COLO668 (cell line): ENCODE measurements around the gene UBAC1.
A peak's percentile ranks its signal among the peaks of the same experiment; 100 is the strongest.
"Not testable (repeated sequence)": the region's sequence is repeated elsewhere in the genome, so short reads cannot be mapped to it uniquely, and the experiment has no call there.

ENCODE experiments used
- DNase-seq: peaks from one replicate; lab custom pipeline; 2025; ENCODE audit not compliant: unreplicated experiment; lab: John Stamatoyannopoulos, UW

Gene UBAC1

GRCh38 chr9:135943604-135944003 lies 17.6 kb downstream of the UBAC1 start:
- not testable (repeated sequence) for DNase-seq

DNA sequence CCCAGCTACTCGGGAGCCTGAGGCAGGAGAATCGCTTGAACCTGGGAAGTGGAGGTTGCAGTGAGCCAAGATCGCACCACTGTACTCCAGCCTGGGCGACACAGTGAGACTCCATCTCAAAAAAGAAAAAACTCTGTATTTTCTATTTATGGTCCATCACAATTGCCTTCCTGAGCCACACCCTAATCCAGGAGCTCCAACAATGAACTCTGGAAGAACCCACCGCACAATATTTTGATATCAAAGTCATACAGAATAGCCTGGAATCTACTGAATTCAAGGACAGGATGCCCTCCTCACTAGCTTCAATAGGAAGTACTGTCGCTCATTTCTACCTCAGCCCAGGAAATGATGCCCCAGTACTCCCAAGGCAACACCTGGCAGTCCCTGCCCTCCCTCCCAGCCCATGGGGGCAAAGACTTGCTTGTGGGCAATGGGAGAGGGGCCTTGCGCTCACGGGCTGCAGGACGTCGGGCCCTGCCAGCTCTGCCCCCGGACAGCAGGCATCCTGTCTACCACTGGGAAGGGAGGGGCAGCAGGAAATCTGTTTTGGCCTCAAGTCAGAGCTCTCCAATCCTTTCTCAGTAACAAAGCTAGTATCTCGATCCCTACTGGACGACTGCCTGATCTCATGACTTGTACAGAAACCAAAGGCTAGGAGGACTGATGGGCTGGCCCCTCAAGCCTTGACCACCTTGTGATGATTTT lies 19.7 kb downstream of the UBAC1 start:
- no peak for DNase-seq

- DNase-seq: no peak
Measured at GRCh38 chr9:135939351-135940265, 21.6 kb downstream of the UBAC1 start.

DNA sequence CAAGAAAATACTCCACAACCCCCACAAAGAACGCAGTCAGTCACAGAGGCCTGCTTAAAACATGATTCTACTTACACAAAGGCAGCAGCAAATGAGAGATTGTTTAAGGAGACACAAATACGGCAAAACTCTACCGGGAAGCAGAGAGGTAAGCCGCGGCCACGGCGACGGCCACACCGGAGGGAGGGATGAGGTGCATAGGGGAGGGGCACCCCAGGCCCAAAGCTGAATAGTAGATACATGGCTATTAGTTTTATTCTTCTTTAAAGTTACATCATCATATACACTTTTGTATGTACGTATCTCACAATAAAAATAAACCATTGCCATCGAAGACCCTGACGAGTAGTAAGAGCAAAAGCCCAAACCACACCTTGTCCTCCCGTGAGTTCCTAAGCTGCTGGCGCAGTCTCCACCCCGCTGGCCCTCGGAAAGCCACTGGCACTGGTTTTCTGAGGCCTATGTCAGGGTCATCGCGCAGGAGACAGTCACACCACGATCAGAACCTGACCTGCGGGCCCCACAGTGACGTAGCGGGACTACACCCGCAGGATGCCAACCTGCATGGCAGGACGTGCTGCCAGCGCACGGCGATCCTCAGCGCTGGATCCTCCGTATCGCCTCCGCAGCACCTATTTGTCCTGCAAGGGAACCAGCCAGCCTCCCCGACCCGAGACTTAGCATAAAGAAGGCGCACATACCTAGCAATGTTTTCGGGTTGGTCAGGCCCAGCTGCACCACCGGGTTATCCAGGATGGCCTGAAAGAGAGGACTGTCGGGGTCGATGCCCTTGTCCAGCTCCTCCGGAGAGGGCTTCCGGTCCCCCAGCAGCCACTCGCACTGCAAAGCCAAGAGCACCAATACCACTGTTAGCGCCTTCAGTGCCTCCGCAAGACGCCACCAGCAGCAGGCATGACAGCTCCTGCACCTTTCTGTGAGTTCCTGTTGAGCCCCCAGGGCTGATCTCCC lies 23.4 kb downstream of the UBAC1 start:
- no peak for DNase-seq

GRCh38 chr9:135933114-135933513 lies 28.1 kb downstream of the UBAC1 start:
- no peak for DNase-seq

GRCh38 chr9:135932656-135933055 lies 28.5 kb downstream of the UBAC1 start:
- DNase-seq: no peak

- no peak for DNase-seq
Measured at GRCh38 chr9:135931349-135931820, 29.8 kb downstream of the UBAC1 start.

DNA sequence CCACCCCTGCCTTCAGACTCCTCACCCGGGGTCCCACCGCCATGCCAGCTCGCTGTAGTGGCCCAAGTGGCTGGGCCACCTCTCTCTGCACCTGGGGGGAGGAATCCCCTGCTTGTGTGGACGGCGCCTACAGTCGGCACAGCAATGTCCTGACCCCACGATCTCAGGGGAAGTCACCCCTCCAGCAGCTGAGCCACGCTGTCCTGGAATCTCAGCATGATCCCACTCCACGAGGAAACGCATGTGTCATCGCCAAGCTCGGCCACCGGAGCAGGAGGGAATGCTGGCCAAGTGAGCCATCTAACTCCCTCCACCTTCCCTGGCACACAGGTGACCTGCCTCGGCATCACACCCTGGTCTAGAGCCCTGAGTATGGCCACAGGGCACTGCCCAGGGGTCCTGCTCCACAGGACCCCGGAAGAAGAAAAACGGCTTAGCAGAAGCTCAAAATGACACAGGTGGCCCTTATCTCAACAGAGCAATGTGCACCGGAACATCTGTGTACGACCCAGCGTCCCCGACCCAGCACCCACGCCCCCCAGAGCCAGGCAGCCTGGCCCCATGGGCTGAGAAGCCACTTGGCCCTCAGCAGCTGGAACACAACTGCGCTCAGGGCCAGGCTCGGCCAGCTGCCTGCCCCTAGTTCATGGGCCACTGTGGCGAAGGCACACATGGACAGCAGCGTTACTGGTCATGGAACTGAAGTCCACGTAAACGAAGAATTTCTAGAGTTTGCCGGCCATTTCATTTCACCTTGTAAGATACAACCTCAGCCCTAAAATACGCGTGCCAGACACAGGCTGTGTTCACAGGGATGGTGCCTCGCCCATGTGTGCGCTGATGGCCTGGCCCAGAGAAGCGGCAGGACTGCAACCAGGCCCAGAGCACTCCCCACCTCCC lies 30.5 kb downstream of the UBAC1 start:
- no peak for DNase-seq

GRCh38 chr9:135929656-135930445 lies 31.3 kb downstream of the UBAC1 start:
- no peak for DNase-seq

GRCh38 chr9:135928731-135929655 lies 32.2 kb downstream of the UBAC1 start:
- DNase-seq: no peak

- no peak for DNase-seq
Measured at GRCh38 chr9:135928074-135928730, 33.0 kb downstream of the UBAC1 start.

GRCh38 chr9:135927195-135928013 lies 33.8 kb downstream of the UBAC1 start:
- DNase-seq: no peak

DNA sequence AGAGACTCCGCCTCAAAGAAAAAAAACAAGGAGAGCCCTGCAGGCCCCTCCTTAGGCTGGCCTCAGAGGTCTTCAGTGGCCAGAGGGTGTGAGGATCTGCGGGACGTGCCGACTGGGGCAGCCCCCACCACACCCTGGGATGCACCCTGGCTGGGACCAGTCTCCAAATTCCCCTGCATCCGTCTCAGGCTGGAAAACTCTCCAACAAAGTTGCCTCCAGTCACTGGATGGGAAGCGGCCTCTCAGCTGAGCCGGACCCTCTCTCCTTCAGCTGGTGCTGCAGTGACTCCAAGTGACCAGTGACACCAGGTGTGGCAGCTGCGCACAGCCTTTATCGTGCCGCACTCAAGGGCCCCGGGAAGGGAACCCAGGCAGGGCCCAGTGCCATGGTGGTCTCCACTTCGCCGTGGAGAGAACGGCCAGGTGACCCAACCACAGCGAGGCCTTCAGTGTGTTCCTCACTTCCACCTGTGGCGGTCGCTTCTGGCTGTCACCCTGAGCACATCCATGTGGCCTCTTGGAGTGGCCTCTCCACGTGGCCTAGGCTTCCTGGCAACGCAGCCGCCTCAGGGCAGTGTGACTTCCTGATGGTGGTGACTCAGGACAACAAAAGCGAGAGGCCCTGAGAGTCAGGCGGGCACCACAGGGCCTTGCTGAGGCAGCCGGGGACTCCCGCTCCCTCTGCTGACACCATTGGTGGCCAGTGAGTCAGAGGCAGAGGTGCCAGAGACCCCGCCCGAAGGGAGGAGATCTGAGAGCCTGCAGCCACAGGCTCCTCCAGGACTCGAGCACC lies 34.6 kb downstream of the UBAC1 start:
- peak; percentile 76 for DNase-seq

GRCh38 chr9:135925496-135926133 lies 35.6 kb downstream of the UBAC1 start:
- no peak for DNase-seq

GRCh38 chr9:135924628-135925338 lies 36.4 kb downstream of the UBAC1 start:
- DNase-seq: no peak
